ENCODE results near the gene PDSS2.

The PDSS2 gene

GRCh38 chr6:107106165-107106564 is 353.2 kb downstream of the PDSS2 start:
- TF ChIP-seq GATA2 (IDR thresholded peaks at IDR 0.05; ENCODE audit: low read depth, low read length) (no peak), GATA3 (IDR thresholded peaks at IDR 0.05; ENCODE audit: low read depth, low read length) (no peak)

GRCh38 chr6:107105511-107106116 is 353.8 kb downstream of the PDSS2 start:
- TF ChIP-seq GATA2 (IDR thresholded peaks at IDR 0.05; ENCODE audit: low read depth, low read length) (no peak), GATA3 (IDR thresholded peaks at IDR 0.05; ENCODE audit: low read depth, low read length) (no peak)

DNA sequence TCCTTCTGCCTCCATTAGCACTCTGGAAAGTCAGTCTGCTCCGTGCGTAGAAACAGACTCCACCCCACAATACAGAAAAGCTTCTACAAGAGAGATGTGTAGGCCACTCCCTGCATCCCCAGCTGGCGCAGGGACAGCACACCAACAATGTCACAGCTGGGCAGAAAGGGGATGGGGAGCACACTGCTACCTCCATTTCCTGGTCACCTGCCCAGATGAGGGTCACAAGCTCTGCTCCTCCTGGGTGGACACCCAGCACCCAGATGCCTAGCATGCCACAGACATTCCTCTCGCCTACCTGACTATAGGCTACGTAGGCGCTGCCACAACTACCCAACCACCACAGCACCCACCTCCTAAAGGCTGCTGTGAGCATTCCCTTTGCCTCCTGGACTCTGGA is 356.3 kb downstream of the PDSS2 start:
- TF ChIP-seq GATA2 (IDR thresholded peaks at IDR 0.05; ENCODE audit: low read depth, low read length) (no peak), GATA3 (IDR thresholded peaks at IDR 0.05; ENCODE audit: low read depth, low read length) (no peak)
